GM18498 (cell line): ENCODE data around the gene EIF6.
A peak's percentile ranks its signal among the peaks of the same experiment; 100 is the strongest.

Source experiments
- ATAC-seq: cut with Tn5 transposase; IDR thresholded peaks from one replicate; pipeline ENCODE4 v1.9.1; 2021; ENCODE audit warnings: mild to moderate bottlenecking, moderate library complexity; ENCODE audit not compliant: unreplicated experiment

EIF6 gene

GRCh38 chr20:35295674-35296073 is 11.1 kb upstream of the EIF6 start:
- ATAC-seq: no peak

GRCh38 chr20:35295058-35295457 is 10.5 kb upstream of the EIF6 start:
- no peak for ATAC-seq

DNA sequence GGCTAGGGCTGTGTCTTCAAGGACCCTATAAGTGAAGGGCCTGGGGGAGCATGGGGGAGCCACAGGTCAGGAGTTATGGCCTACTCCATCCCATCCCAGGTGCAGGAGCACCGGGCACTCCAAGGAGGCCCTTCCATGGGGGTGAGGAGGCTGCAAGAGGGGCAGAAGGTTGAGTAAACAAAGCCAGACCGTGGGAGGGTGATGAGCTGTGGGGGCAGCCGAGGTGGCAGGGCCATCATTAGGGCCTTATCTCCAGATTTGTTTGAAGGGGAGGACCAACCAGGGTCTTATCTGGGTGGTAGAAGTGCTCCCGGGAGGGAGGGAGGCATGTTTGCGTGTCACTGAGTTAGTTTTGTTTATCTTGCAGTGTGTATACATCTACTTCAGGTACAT is 9.7 kb upstream of the EIF6 start:
- ATAC-seq: no peak

DNA sequence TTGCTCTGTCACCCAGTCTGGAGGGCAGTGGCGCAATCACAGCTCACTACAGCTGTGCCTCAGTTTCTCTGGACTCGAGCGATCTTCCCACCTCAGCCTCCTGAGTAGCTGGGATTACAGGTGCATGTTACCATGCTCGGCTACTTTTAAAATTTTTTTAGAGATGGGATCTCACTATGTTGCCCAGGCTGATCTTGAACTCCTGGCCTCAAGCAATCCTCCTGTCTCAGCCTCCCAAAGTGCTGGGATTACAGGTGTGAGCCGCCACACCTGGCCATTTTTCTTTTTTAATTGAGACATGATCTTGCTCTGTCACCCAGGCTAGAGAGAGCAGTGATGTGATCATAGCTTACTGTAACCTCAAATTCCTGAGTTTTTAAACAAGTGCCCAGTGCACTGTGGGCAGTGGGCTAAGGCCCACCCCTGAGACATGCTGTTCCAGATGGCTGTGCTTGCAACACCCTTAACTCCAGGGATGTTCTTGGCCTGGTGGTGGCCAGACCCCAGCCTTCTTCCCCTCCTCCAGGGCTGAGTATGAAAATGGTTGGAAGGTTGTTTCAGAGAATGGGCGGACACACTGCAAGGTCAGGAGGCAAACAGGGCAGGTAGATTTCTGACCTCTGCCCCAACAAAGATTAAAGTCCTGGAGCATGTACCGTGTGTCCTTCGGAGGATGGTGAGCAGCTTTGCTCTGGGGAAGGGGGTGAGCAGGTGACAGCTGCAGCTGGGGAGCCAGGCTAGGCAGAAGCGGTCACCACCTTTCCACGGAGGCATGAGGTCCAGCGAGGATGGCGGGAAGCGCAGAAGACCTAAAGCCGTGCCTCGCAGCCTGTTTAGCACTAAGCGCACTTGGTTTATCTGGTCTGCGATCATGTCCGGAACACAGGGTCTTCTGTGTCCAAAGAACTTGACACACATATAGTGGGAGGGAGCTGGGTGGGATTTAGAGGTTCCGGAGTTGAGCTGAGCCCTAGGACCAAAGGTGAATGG is 9.0 kb upstream of the EIF6 start:
- no peak for ATAC-seq

DNA sequence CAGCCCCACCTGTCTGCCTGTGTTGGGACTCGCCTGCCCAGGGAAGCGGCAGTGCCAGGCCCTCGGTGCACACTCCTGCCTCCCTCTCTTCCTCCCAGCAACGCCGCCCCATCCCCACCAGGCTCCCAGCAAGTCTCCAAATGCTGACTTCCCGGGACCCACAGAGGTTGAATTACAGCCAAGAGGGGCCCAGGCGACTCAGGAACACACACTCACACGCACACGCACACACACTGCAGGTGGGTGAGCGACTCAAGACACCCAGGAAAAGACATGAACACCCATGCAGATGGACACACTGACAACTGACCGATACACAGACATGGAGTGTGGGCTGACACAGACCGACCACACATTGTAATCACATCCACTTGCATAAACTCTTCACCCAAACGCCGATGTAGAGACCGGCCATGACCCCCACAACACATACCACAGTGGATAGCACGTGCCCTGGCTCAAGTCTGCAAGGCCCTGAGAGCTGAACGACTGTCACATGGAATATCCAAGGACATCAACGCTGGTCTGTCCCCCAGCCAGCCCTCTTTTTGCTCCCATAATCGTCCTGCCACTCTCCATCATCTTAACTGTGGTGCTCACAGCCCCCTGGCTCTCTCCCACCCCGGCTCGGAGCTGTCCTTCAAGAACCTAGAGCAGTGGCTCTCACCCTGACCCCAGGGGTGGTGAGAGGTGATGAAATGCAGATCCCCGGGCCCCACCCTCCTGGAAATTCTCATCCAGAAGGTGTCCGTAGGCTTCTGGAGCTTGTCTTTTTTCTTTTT is 8.1 kb upstream of the EIF6 start:
- ATAC-seq: no peak

GRCh38 chr20:35291654-35292503 is 7.3 kb upstream of the EIF6 start, which contains the start of gene FAM83C:
FAM83C (minus strand) TSS chr20:35292425; CDS start chr20:35292304, 121 bp downstream.
- no peak for ATAC-seq

GRCh38 chr20:35290887-35291417 is 6.4 kb upstream of the EIF6 start:
- ATAC-seq: no peak

DNA sequence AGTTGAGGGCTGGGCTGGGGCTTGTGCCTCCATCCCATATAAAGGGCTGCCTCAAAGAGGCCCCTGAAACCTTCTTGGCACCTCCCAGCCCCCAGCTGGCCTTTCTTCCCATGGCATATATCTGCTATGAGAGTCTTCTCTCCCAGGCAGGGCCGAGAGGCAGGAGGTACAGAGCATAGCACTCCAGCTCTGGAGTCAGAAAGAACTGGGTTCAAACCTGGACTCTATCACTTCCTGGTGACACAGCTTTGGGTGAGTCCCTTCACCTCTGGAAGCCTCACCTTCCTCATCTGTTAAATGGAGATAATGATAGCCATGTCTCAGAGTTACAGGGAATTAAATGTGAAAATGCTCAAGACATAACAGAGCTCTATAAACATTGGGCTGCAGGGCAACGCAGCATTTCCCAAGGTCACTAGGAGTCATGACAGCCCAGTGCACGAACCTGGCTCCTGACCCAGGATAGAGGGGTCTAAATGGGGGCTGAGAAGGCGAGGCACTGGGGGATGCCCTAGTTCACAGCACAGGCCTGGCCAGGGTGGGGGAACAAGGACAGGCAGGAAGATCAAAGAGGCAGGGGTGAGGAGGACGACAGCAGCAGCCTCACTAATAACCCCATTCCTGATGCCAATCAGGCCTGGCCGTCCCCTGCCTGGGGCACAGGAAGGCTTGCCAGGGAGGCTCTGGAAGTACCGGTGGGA is 5.8 kb upstream of the EIF6 start:
- no peak for ATAC-seq

DNA sequence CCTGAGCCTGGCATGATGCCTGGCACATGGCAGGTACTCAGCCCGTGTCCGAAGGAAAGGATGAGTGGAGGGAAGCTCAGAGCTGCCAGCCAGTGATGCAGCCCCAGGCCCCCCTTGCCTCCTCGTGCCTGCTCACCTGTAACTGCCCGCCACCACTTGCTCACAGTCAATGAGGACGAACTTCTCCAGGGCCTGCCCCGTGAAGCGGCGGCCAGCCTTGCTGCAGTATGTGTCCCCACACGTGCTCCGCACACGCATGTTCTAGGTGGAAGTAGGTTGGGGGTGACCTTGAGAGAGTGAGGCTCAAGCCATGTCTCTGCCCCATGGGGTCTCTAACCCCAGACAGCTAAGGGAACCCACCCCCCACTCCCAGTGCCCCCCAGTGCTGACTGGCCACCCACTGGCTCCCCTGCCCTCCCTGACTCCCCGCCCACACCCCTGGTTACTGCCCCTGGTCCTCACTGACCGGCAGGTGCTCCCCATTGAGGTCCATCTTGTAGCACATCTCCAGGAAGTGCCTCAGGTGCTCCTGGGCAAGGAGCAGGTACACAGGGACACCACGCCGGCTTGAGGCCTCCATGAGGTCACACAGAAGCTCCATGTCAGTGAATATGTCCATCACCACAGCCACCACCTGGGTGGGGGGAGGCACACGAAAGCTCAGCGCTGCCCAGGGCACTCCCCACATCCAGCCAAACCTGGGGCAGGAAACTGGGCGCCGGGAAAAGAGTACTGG is 3.9 kb upstream of the EIF6 start:
- ATAC-seq: no peak

DNA sequence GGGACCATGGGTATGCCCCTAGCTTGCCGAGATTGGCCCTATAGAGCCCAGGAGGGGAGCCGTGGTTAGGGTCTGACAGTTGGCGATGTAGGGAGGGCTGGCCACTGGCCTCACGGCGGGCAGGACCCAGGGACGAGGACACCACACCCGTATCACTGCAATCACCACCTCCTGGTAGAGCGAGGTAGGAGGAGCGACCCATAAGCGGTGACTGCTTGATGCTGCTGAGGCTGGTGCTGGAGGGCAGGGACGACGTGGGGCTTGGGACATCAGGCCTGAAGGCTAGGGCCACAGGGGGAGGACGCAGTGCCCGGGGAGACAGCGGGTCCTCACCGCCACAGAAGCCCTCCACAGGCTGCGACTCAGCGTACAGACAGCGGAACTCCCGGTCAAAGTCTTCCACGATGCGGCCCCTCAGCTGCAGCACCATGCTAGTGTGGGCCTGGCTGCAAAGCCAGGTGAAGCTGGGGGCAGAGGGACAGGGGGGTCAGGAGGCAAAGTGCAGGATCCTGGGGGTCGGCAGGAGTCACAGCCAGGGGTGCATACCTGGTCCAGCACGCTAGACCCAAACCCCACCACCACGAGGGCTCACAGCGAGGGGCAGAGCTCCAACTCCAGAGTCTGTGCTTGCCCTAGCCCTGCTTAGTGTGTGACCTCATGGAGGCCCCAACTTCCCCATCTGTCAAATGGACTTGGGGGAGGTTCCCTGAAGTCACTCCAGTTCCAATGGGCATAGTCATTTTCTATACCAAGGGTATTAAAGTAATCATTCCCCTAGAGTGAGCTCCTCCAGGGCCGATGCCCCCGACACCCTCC is 3.1 kb upstream of the EIF6 start:
- no peak for ATAC-seq

- ATAC-seq: no peak
Observed at GRCh38 chr20:35286899-35287508, 2.4 kb upstream of the EIF6 start.

DNA sequence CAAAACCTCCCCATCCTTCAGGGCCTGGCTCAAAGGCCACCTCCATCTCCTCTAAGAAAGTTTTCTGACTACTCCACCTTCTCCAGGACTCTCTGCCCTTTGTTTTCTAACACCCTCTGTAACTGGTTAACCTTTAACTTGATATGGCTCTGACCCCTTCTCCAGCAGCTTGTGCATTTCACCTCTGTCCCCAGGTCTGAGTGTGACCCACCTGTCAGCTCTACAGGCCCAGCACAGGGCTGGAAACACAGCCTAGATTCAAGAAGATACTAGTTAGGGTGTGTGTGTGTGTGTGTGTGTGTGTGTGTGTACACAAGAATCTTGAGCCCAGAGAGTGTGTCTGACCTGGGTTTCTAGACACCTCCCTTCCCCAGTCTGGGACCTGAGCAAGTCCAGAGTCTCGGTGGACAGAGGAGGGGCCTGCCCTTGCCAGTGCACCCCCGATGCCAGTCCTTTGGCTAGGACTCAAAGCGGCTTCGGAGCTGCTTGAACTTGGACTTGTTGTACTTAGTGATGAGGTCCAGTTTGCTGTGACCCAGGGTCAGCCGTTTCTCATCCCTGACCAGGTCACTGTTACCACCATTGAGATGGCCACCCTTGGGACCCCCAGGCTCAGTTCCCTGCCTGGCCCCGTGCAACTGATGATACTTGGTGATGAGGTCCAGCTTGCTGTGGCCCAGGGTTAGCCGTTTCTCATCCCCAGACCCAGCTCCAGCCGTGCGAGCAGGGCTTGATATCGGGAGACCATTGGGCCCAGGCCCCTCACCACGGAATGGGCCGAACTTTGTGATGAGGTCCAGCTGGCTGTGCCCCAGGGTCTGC is 1.7 kb upstream of the EIF6 start:
- ATAC-seq: no peak

- no peak for ATAC-seq
Observed at GRCh38 chr20:35285806-35286076, 1.2 kb upstream of the EIF6 start.

DNA sequence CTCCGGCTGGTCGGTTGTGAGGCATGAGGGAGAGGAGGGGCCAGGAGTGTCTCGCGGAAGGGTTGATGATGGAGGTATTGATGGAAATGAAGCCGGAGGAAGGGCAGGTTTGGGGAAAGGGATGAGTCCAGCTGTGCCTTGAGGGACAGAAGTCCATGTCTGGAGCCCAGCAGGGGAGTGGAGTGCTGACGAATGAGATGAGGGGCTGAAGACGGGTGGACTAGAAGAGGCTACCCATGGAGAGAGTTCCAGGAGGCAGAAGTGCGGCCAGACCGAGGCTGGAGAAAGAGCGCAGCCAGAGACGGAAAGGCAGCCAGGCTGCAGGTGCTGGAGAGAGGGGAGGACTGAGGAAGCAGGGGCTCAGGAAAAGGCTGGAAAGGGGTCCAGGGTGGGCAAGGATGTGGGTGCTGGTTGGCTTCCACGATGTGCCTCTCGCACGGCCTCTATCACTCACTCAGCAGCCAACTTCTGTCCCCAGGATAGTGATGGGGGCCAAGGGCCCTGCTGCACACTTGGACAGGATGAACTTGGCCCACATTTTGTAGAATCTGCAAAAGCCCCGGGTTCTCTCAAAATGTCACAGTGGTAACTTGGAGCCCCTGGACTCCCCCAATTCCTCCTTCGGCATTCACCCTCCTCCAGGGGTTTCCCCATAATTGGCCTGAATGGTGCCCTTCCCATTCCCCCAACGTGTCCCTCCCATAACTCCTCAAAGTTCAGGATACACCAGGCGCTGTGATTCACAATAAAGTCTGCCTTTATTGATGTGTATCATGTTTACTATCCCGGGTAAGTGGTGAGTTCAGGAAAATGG is 627 bp upstream of the EIF6 start:
- peak; percentile 7 for ATAC-seq

GRCh38 chr20:35283441-35284266 is 918 bp downstream of the EIF6 start:
- no peak for ATAC-seq
